ENCODE data around the gene CACNG3.
"Not testable (repeated sequence)": the region's sequence is repeated elsewhere in the genome, so short reads cannot be mapped to it uniquely, and the experiment has no call there.

The CACNG3 gene

DNA sequence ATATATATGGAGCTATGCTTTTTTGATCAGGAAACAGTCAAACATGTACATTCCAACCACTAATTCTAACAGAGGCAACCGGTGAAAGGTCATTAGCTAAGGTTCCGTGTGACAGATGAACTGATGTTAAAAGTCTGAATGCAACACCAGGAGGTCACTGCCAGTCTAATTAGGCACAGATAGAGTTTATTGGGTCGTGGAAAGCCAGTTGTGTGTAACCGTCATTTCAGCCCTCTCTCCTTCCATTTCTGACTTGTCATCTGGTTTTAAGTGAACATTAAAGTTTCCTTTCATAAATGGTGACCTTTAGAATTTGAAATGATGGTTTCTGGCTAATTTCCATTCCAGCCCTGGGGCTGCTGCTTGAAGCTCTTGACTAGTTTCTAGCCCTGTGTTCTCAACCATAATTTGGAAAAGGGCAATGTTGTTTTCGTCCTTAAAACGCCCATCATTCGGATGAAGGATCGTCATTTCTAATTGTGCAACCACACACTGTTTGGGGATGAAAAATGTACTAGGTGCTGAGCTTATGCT, 23.9 kb downstream of the CACNG3 start:
- DNase-seq (ENCODE audit: low read depth), result no peak

DNA sequence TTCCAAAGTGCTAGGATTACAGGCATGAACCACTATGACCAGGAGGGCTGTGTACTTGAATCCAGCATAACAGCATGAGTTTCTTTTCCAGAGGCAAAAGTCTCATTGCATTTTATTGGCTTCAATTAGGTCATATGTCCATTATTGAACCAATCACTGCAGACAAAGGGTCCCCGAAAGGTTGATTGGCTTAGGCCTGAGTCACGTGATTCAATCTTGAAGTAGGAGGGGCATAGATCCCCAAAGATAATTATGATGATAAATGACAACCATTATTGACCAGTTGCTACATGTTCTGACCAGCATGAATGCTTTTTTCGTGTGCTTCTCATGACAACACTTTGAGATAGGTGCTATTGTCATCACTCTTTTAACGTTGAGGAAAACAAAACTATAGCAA, 25.3 kb downstream of the CACNG3 start:
- no peak for DNase-seq (ENCODE audit: low read depth)

DNA sequence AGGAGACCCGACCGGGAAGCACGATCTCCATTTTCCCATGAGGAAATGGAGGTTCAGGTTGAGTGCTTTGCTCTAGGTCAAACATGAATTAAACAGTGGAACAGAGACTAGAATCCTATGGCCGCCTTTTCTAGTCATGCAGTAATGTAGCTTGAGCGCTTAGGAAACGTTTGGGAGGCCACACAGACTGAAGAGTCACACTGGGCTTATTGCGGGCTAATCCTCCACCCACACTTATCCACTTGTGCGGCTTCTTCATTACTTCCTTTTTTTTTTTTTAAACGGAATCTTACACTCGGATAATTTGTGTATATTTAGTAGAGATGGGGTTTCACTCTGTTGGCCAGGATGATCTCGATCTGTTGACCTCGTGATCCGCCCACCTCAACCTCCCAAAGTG, 26.0 kb downstream of the CACNG3 start:
- DNase-seq (ENCODE audit: low read depth), result no peak

DNA sequence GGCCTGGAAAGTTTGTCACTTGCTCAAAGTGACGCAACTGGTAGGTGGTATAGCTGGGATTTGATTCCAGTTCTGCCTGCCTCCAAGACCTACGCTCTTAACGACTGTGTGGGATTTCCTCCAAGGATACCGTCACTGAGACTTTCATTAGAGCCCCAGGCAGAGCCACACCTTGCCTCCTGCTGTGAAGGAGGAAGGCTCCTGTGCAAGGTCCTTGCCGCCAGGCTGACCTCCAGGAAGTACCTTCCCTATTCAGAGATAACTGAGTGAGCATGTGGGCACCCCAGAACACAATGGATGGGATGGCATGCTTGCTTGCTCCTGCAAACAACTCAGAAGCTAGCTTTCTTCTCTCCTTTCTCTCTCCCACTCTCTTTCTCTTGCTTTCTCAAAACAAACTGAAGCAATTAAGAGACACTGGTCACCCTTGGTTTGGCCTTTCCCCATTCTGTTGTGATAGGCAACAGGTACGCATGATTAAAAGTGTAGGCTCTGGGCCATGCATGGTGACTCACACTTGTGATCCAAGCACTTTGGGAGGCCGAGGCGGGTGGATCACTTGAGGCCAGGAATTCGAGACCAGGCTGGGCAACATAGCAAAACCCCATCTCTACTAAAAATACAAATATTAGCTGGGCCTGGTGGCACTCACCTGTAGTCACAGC, 30.7 kb downstream of the CACNG3 start:
- DNase-seq (ENCODE audit: low read depth), result no peak

DNA sequence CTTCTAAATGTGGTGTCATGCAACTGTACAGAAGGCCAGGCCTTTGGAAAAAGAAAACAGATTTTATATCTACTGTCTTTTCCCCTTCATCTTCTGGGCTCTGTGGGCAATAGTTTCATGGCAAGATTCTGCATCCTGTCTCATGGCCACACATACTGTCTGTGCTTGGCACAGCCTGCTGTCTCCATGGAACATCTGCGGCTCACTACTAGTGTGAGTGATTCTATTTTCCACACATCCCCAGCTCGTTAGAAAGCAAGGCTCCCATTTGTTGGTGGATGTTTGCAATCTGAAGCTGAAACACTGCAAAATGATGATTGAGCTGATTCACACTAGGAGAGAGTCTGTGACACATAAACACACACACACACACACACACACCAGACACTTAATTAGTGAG, 32.4 kb downstream of the CACNG3 start:
- no peak for DNase-seq (ENCODE audit: low read depth)

- DNase-seq (ENCODE audit: low read depth), result no peak
These were observed 33.1 kb downstream of the CACNG3 start for GRCh38 chr16:24289166-24289700.

GRCh38 chr16:24291932-24292331, 35.8 kb downstream of the CACNG3 start:
- no peak for DNase-seq (ENCODE audit: low read depth)

DNA sequence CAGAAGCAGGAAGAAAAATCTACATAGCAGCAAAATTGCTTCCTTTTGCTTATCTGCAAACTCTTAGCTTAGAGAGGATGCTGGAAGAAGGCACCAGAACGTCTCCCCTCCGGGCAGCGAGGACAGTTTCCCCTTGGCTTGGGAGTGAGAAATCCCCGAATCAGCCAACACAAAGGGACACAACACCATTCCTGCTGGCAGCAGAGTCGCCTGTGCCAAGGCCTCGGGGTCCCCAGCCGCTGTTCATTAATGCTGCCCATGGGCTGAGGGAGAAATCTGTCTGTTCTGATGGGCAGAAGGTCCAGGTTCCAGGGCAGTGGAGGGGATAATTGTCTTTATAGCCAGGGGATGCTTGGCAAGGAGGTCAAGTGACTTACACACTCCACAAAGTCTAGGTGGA, 38.0 kb downstream of the CACNG3 start:
- DNase-seq (ENCODE audit: low read depth), result no peak

GRCh38 chr16:24297375-24297774, 41.2 kb downstream of the CACNG3 start:
- no peak for DNase-seq (ENCODE audit: low read depth)

- DNase-seq (ENCODE audit: low read depth), result no peak
These were observed 42.5 kb downstream of the CACNG3 start for GRCh38 chr16:24298548-24299167.

GRCh38 chr16:24300750-24301149, 44.6 kb downstream of the CACNG3 start:
- DNase-seq (ENCODE audit: low read depth), result not testable (repeated sequence)

DNA sequence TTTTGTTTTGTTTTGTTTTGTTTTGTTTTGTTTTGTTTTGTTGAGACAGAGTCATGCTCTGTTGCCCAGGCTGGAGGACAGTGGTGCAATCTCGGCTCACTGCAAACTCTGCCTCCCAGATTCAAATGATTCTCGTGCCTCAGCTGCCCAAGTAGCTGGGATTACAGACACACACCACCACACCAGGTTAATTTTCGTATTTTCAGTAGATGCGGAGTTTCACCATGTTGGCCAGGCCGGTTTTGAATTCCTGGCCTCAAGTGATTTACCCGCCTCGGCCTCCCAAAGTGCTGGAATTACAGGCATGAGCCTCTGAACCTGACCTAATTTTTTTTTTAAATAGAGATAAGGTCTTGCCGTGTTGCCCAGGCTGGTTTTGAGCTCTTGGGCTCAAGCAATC, 46.5 kb downstream of the CACNG3 start:
- no peak for DNase-seq (ENCODE audit: low read depth)

DNA sequence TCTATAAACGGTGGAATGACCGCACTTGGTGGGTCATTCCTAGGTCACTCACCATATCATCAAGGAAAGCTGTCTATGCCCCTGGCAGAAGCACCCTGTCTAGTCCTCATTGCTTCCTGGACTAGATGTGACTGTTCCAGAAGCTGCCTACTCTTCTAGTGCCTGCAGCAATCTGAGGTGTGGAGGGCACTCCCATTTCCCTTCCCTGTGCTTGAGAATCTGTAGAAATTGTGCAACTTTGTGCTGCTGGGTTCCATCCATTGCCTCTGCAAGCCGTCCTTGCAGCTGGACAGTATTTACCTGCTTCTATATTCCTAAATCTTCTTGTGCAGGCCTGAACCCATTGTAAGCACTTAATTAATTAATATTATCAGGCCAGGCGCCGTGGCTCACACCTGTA, 52.1 kb downstream of the CACNG3 start:
- no peak for DNase-seq (ENCODE audit: low read depth)

DNA sequence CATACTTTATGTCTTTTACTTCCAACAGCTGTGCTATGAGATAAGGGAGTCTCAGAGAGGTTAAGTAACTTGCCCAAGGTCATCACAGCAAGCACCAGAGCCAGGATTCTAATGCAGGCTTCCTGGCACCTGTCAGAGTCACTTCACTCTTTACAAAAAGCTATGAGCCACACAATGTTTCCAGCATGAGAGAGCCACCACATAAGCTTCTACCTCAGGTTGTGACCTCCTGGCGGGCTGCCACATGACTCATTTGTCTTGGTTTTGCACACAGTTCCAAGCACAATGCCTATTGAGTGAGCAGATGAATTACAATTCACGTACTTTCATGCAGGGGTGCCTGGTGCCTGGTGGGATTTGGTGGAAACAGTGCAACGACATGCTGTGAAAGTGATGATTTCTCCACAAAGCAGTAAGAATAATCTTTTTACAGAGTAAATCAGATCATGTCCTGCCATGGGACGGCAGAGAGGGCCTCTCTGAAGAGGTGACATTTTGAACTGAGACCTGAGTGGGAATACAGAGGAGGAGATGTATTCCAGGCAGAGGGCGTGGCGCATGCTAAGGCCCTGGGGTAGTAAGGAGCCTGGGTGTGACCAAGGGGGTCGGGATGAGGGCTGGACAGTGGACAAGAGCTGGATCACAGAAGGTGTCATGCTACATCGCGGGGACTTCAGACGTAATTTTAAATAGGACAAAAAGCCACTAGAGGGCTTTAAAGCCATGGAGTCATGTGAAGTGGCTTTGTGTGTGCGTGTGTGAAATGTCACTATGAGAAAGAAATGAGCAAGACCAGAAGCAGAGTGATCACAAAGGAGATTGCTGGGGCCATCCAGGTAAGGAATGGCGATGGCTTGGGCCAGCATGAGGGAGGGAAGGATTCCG, 53.4 kb downstream of the CACNG3 start:
- no peak for DNase-seq (ENCODE audit: low read depth)

DNA sequence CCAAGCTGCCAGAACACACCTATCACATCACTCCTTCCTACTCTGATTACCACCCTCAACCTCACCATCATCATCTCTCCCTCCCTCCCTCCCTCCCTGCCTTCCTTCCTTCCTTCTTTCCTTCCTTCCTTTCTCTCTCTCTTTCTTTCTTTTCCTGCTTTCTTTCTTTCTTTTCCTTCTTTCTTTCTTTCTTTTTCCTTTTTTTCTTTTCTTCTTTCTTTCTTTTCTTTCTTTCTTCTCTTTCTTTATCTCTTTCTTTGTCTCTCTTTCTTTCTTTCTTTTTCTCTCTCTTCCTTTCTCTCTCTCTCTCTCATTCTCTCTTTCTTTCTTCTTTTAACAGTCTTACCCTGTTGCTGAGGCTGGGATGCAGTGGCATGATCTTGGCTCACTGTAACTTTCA, 59.2 kb downstream of the CACNG3 start:
- DNase-seq (ENCODE audit: low read depth), result no peak

GRCh38 chr16:24318680-24319079, 62.5 kb downstream of the CACNG3 start:
- no peak for DNase-seq (ENCODE audit: low read depth)

GRCh38 chr16:24319126-24319814, 63.1 kb downstream of the CACNG3 start:
- DNase-seq (ENCODE audit: low read depth), result no peak

- DNase-seq (ENCODE audit: low read depth), result no peak
These were observed 66.0 kb downstream of the CACNG3 start for GRCh38 chr16:24322106-24322505.

GRCh38 chr16:24324421-24324820, 68.3 kb downstream of the CACNG3 start:
- no peak for DNase-seq (ENCODE audit: low read depth)

- no peak for DNase-seq (ENCODE audit: low read depth)
These were observed 72.8 kb downstream of the CACNG3 start for GRCh38 chr16:24328835-24329452.

DNA sequence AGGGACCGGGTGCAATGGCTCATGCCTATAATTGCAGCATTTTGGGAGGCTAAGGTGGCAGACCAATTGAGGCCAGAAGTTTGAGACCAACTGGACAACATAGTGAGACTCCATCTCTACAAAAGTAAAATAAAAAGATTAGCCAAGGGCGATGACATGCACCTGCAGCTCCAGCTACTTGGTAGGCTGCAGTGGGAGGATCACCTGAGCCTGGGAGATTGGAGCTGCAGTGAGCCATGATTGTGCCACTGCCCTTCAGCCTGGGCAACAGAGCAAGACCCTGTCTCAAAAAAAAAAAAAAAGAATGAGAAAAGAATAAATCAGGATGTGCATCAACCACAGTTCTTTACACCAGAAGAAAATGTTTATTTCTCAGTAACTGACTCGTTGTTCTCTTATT, 76.0 kb downstream of the CACNG3 start:
- no peak for DNase-seq (ENCODE audit: low read depth)
